ENCODE measurements around the gene ZDHHC14.

The ZDHHC14 gene

DNA sequence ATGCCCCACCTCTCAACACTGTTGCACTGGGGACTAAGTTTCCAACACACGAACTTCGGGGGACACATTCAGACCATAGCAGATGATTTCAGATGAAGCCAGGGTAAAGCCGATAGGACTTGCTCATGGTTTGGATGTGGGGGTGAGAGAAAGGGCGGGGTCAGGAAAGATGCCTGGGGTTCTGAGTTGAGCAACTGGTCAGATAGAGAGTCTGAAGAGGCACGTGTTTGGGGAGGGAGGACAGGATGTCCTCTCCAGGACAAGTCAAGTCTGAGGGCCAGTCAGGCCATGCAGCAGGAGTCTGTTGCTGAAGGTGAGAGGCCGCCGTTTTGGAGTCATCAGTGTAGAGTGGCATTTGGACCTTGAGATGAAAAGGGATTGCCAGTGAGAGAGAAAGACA lies 244.1 kb downstream of the ZDHHC14 start:
- H3K4me3 ChIP-seq (ENCODE audit: low read depth, low read length) = no peak overlapping the region
- TF ChIP-seq, protein P1, sequence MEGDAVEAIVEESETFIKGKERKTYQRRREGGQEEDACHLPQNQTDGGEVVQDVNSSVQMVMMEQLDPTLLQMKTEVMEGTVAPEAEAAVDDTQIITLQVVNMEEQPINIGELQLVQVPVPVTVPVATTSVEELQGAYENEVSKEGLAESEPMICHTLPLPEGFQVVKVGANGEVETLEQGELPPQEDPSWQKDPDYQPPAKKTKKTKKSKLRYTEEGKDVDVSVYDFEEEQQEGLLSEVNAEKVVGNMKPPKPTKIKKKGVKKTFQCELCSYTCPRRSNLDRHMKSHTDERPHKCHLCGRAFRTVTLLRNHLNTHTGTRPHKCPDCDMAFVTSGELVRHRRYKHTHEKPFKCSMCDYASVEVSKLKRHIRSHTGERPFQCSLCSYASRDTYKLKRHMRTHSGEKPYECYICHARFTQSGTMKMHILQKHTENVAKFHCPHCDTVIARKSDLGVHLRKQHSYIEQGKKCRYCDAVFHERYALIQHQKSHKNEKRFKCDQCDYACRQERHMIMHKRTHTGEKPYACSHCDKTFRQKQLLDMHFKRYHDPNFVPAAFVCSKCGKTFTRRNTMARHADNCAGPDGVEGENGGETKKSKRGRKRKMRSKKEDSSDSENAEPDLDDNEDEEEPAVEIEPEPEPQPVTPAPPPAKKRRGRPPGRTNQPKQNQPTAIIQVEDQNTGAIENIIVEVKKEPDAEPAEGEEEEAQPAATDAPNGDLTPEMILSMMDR (IDR thresholded peaks at IDR 0.05; ENCODE audit: low read depth, low read length) = no peak

DNA sequence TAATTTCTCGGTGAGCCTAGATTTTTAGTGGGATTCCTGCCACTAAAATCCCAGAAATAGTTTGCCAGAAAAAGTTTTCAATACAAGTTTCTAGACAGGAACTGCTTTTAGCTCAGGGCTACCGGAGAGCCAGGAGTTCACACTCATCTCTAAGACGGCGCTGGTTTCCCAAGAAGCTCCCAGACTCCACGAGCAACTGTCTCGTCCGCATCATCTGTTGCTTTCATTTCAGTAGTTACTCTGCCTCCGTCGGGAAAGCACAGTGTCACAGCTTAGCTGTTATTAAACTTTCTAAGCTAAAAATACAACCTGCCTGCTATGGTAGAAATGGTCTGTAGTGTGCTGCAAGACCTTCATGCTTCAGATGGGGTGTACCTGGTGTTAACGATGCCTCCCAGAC lies 244.8 kb downstream of the ZDHHC14 start:
- TF ChIP-seq, protein P1 (IDR thresholded peaks at IDR 0.05; ENCODE audit: low read depth, low read length) = no peak
- no peak overlapping the region for H3K4me3 ChIP-seq (ENCODE audit: low read depth, low read length)

DNA sequence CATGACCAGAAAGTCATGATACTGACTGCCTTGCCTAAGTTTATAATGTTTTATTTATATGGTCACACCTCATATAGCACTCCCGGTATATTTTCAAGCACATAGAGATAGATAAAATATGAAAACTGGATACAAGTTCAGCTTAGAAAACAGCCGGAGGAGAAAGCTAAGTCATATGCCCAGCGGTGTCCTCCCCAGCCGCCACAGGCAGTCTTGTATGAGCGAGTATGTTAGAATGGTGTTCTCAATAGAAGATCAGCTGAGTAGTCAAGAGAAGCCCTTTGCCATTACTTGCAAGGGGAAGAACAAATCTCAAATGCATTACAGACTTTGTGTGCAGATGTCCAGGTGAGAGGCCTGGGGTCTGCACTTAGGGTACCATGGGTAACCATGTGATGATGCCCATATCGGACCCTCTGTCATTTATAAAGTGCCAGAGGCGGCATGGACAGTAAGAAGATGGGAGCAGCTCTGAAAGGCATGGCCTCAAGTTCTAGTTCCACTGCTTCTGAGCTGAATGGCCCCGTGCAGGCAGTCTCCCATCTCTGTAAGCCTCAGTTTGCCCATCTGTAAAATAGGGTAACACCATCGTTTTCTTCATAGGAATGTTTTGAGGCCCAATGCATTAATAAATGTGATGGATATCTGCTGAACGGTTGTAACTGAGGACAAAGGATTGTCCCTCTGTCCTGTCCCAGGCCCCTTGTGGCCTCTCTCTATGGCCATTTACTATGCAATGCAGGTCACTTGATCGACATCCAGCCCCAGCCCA lies 246.4 kb downstream of the ZDHHC14 start:
- H3K4me3 ChIP-seq (ENCODE audit: low read depth, low read length) = no peak overlapping the region
- TF ChIP-seq, protein P1 (IDR thresholded peaks at IDR 0.05; ENCODE audit: low read depth, low read length) = no peak

DNA sequence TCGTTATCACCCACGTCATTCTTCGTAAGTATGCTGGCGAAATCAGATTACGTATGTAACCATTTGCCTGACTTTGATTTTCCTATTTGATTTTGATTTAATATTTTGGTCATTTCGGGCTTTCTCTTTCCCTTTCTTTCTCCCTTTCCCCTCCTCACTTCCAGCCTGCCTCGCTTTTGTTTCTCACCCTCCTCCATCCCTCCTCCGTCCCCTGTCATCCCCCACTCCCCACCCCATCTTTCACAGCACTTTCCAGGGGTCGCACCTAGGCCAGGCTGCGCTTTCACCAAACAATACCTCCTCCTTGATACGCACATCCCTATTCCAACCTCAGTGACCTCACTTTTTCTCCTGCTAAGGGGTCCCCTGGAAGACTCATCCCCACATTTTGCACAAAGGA lies 247.5 kb downstream of the ZDHHC14 start:
- TF ChIP-seq, protein P1 (IDR thresholded peaks at IDR 0.05; ENCODE audit: low read depth, low read length) = no peak
- no peak overlapping the region for H3K4me3 ChIP-seq (ENCODE audit: low read depth, low read length)

DNA sequence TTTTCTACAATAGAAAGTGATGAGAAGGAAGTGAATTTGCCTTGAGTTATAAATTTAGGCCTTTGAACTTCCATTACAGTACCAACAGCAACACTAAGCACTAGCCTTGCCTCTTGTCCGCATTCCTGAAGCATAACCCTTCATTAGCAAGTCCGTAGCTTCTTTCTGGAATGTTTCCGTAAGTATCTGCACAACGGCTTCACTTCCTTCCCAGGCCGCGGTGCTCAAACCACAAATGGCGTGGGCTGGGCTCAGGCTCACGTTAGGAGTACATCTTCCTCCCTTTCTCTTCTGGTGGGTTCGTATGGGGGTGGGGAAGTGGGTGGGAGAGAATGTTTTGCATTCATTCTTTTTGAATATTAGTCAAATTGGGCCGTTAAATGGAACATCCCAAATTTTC lies 248.2 kb downstream of the ZDHHC14 start:
- no peak overlapping the region for H3K4me3 ChIP-seq (ENCODE audit: low read depth, low read length)
- TF ChIP-seq, protein P1 (IDR thresholded peaks at IDR 0.05; ENCODE audit: low read depth, low read length) = no peak

DNA sequence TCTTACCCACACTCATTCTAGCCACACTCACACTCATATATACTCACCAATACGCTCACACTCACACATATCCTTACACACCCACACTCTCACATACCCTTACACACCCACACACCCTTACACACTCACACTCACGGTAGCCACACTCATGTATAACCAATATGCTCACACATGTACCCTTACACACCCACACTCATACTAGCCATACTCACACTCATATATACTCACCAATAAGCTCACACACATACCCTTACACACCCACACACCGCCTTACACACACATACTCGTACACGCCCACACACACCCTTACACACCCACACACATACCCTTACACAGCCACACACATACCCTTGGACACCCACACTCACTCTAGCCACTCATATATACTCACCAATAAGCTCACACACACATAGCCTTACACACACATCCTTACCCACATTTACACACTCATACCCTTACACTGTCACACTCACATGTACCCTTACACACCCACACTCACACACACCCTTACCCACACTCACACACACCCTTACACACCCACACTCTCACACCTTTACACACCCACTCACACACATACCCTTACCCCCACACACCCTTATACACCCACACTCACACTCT lies 249.6 kb downstream of the ZDHHC14 start:
- H3K4me3 ChIP-seq (ENCODE audit: low read depth, low read length) = no peak overlapping the region
- TF ChIP-seq, protein P1 (IDR thresholded peaks at IDR 0.05; ENCODE audit: low read depth, low read length) = no peak

DNA sequence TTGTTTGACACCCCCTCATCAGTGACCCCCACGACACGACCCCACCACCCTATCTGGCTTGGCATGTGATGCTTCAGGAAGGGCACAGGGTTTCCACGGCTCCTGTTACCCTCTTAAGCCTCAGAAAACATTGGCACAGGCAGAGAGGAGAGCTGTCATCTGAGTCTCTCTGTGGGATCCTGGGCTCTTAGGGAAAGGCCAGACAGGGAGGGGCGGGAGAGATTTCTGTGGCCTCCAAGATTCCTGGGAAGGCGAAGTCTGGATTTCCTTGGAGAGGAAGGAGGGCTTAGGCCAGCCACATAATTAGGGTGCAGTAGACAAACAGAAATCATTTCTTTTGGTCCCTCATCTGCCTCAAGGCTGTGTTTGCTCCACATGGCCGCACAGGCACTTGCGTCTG lies 250.4 kb downstream of the ZDHHC14 start:
- H3K4me3 ChIP-seq (ENCODE audit: low read depth, low read length) = no peak overlapping the region
- TF ChIP-seq, protein P1 (IDR thresholded peaks at IDR 0.05; ENCODE audit: low read depth, low read length) = no peak
